Measurements from ENCODE around the gene TRPC4.

The TRPC4 gene

DNA sequence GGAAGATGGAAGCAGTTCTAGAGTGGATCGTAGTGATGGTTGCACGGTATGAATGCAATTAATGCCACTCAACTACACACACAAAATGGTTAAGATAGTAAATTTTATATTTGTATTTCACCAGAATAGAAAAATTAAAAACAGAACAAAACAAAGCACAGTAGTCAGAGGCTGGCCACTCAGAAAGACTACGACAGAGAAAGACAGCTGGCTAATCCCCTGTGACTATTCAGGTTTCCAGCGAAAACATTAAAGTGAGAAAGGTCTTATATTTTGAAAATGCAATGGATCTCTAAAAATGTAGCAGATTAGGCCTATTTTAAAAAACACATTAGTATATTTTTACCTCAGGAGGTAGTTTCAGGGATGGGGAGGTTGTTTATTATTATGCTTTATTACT, 139.7 kb downstream of the TRPC4 start:
- DNase-seq (ENCODE audit: low read depth in 2 of 2) = no peak

DNA sequence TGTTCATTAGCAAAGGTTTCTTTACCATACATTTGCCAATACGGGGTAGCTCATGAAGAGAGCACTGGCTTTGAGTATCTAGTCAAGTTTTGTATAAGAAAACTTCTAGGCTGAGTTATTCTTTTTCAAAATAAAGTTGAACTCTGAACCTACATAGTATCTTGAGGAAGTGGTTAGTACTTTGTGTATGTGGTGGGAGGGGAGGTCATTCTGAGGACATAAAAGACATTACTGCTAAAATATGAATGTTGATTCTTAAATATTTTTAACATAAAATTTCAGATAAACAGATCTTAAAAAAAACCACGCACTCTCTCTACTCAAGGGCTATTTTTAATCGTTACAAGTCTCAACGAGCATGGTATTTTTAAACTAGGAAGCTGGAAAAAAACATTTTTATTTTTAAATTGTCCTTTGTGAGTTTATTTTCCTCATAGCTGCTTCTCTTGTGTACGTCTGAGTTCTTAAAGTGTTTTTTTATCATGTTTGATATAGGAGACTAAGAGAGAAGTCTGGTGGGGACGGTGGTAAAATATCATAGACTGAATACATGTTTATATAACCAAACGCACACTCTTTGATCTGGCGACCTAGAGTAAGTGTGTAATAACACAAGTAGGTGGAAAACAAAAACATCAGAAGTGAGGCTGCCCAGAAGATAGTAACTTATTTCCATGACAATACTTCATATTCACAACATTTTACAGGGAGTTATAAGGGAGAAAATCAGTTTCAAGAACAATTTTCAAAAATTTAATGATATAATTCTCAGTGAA, 153.0 kb downstream of the TRPC4 start:
- DNase-seq (ENCODE audit: low read depth in 2 of 2) = no peak

DNA sequence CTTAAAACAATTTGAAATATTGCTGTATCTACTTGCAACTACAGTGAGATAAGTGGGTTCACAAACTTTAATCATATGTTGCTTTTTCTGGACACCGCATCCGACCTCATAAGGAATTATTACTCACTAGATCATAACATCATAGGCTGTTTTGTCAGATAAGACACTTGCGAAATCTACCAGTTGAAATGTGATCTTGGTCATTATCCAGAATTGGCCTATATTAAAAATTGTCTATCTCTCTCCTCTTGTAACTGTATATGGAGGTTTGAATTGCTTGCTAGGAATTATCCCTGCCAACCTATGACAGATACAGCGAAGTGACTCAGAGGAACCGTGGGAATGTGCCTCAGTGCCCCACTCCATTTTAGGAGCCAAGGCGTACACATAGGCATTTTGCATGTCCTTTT, 154.0 kb downstream of the TRPC4 start:
- DNase-seq (ENCODE audit: low read depth in 2 of 2) = no peak

DNA sequence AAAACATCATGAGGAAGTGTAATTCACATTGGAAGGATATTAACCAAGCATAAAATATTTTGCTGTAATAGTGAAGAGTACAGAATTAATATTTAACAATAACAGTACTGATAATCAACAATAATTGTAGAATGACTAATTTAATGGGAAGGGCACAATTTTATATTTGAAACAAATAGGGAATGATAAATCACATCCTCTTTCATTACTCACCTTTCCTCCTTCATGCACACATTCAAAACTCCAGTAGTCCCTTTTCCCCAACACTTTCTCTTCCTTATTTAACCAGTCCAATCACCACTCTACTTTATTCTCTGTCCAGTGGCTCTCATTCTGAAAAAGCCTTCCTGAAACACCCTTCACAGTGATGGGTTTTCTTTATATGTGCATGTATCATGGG, 160.3 kb downstream of the TRPC4 start:
- no peak for DNase-seq (ENCODE audit: low read depth in 2 of 2)

DNA sequence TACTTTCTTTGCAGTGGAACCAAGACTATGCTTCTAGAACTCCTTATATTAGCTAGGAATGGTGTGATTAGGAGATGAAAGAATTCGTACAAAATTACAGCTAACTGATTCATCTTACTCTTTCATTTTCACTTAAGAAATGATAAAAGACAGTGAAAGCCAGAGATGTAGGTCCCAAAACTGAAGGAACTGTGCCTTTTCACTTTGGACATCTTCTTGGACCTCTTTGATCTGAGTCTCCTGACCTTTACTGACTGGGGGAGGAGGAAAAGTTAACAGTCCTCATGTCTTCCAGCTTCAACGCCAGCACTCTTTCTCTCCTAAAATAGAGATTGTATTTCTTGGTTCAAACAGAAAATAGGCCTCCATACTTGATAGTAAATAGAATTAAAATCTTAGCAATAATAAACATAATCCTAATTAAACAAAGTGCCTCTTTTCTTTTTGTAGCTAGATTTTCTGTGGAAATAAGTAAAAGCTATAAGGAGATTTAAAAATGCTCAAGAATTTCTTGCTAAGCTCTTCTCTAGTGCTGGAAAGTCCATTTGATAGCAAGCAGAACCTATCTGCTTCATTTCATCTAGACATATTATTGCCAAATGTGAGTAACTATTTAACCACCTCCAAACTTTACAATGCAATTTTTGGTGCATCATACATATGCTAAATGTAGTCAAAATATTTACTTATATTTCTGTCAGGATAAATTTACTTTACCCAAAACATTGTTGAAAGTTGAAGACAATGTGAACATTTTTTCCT, 161.7 kb downstream of the TRPC4 start:
- DNase-seq (ENCODE audit: low read depth in 2 of 2) = no peak

DNA sequence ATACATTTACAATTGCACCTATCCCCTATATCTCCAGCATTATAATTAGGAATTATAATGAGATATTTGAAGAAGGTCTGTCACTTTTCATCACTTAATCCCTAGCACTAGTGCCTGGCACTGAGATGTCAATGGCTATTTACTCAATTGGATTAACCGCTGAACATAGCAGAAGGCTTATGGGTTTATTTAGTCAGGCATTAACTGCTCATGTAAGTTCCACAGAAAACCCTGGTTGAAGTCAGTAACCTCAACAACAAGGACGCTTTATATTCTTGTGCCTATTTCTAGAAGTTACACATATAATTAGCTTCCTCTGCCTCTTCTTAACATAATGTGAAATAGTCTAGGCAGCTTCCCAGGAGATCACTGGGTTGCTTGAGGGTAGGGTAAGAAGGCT, 163.5 kb downstream of the TRPC4 start:
- no peak for DNase-seq (ENCODE audit: low read depth in 2 of 2)

DNA sequence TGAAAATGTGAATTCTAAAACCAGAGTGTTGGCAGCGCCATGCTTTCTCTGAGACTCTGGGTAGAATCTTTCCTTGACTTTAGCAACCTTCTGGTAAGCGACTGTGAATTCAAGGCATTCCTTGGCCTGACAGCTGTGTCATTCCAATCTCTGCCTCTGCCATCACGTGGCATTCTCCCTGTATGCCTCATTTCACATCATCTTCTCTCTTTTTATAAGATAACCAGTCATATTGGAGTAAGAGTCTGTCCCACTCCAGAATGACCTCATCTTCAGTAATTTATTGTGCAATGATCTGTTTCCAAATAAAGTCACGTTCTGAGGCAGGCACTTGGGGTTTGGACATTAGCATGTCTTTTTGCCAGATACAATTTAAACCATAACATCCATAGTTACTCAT, 167.6 kb downstream of the TRPC4 start:
- DNase-seq (ENCODE audit: low read depth in 2 of 2) = no peak

DNA sequence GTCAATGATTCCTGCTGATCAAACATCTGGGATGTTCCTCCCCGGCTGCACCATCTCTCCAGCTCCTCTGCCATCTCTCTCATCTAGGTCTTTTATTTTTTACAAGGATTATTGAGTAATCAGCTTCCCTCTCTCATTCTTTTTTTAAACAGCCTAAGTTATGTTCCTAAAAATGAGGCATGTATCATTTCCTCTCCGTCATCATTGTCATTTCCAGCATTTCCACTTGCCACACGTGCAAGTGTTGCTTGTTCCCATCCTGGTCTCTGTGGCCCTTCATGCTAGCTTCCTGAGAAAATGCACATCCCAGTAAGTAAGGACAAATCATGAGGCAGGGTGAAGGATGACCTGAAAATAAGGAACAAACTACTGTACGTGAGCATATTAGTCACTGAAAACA, 168.3 kb downstream of the TRPC4 start:
- no peak for DNase-seq (ENCODE audit: low read depth in 2 of 2)

DNA sequence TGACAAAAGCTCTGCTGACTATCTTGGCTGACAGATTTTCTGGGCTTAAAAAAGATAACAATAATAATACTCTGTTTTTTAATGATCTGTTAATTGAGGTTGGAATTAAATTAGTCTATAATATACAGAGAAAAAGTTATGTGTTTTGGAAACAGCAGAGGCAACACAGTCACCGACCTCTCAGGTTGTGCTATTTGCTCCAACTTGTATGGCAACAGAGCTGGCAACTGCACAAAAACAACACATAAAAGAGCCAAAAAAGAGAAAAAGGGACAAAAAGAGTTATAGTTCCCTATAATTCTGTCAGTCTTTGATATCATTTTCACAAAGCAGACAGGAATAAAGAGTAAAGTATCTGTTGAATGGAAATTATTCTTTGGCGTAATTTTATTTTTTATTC, 168.7 kb downstream of the TRPC4 start:
- DNase-seq (ENCODE audit: low read depth in 2 of 2) = no peak

DNA sequence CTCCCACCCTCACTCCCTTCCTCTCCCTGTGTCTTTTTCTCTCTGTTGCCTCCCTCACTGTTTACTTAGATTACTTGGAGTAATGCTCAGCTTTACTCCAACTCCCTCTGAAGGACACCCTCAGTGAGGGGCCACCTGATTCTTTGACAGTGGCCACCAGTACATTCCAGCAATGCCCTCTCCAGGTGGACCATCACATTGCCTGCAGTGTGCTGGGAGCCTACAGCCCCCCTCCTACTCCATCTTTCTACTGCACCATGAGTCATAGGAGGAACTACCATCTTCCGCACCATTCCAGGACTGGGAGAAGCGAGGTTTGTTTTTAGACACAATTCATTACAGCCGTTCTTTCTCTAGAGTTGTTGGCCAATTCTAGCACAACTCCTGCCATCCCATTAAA, 174.4 kb downstream of the TRPC4 start:
- DNase-seq (ENCODE audit: low read depth in 2 of 2) = no peak

DNA sequence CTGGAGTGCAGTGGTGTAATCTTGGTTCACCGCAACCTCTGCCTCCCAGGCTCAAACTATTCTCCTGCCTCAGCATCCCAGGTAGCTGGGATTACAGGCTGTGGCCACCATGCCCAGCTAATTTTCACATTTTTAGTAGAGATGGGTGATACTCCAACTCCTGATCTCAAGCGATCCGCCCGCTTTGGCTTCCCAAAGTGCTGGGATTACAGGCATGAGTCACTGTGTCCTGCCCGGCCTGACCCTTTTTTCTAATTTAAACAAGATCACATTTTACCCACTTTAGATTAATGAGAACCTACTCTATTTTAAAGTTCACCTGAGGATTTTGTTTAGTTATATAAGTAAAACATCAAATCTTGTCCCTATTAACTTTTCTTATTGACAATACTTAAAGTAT, 179.2 kb downstream of the TRPC4 start:
- no peak for DNase-seq (ENCODE audit: low read depth in 2 of 2)

DNA sequence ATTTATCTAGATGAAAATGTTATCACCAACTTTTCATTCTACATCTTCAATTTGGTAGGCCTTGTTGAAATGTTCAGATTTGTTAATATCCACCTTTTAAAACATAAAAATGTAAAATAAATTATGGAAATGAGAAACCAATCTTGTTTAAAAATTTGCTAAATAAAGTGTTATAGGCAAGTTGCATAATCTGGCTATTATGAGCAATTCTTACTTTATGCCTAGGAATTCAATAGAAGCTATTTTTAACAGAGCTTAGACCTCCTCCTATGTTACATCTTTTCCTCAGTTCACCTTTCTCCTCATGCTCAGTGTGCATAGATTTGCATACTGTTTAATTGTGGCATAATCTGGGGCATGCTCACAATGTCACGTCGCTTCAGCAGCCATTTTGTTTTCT, 183.1 kb downstream of the TRPC4 start:
- no peak for DNase-seq (ENCODE audit: low read depth in 2 of 2)

DNA sequence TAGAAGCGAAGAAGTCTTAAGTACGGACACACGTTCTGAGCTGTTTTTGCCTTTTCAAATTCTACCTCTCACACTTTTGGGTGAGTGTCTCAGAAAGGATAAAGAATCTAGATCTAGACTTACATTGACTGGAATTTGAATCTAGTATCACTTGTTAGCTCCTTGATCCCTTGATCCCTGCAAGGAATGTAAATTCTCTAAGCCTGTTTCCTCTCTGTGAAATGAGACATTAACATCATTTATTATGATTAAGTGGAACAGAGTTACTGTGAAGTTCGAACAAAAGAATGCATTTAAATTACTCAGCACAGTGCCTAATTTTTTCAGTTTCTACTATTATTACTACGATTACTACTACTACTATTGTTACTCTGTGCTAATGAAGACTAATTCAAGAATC, 184.4 kb downstream of the TRPC4 start:
- DNase-seq (ENCODE audit: low read depth in 2 of 2) = no peak

DNA sequence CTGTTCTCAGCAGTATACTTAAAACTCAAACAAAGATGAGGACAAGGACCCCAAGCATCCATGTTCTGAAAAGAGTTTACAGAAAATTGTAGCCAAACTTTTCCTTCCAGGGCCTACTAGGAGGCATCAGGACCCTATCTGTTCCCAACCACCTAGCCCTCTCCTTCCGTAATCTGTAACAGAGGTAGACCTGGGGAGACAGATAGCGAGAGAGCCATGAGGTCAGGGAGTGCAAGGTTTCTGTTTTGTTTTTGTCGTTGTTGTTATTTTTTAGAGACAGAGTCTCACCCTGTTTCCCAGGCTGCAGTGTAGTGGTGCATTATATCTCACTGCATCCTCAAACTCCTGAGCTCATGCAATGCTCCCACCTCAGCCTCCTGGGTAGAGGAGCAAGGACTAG, 187.1 kb downstream of the TRPC4 start:
- DNase-seq (ENCODE audit: low read depth in 2 of 2) = no peak

DNA sequence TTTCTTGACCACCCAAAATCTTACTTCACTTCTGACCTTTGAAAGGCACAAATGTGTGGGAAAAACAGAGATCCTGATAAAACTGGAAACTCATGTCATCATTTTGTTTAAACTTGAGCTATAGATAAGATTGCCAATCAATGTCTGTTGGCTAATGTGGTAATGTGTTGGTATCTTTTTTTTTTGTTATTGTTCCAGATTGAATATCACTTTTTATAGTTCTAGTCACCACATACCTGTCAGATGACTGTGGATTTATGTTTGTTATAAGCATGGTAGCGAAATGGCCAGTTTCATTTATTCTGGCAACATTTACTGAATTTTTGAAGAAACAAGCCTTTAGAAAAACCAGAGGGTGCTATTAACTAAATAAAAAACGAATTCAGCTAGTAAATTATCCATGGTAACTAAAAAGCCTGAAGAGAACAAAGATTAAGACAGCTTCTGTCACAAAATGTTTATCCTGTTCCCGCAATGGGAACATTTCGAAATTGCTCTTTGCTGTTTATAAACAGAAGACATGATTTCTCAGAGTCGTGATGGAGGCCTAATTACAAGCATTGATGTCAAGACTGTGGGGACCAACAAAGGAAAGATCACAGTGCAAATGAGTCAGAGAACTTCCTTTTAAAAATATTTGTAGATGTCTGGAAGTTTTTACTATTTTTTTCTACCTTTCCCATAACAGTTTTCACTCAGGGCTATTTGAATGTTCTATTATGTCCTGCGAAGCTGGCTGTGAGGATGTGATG, 188.1 kb downstream of the TRPC4 start:
- DNase-seq (ENCODE audit: low read depth in 2 of 2) = no peak

DNA sequence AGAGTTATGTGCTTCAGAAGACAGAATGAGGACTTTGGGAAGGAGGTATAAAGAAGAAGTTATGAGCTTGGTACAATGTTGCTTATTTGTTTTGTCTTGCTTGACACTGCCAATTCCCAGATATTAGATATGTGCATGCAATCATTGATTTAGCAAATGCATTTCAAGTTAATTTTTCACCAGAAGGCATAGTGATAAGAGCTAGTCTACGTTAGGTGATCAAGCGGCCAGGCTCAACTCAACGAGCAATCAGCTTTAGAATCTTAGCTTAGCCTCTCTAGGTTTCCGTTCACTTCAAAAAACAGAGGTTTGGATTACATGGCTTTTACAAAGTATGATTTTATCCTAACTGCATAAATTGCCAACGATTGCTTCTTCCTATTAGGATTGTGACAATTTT, 189.4 kb downstream of the TRPC4 start:
- DNase-seq (ENCODE audit: low read depth in 2 of 2) = no peak

DNA sequence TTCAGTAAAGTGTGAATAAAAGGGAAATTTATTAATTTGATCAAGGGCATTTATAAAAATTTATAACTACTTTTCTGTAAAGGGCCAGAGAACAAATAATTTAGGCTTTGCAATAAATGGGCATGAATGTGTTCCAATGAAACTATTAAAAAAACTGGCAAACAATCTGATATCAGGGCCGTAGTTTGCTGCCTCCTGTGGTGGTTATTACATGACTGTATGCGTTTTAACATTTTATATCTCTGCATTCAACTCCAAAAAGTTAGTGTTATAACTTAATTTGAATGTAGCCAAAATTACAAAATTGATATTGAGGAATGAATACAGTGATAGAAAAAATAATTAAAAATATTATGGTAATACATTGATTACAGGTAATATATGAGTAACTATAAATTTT, 190.5 kb downstream of the TRPC4 start:
- DNase-seq (ENCODE audit: low read depth in 2 of 2) = no peak

DNA sequence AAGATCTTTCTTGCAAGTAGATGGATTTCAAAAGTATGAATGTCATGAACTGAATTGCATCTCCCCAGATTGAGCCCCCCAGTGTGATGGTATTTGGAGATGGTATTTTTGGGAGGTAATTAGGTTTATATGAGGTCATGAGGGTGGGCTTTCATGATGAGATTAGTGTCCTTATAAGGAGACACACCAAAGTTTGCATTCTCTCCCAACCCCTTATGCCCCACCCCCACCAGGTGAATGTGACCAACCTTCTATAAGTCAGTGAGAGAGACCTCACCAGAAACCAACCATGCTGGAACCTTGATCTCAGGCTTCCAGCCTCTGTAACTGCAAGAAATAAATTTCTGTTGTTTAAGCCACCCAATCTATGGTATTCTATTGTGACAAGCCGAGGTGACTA, 199.7 kb downstream of the TRPC4 start:
- no peak for DNase-seq (ENCODE audit: low read depth in 2 of 2)

DNA sequence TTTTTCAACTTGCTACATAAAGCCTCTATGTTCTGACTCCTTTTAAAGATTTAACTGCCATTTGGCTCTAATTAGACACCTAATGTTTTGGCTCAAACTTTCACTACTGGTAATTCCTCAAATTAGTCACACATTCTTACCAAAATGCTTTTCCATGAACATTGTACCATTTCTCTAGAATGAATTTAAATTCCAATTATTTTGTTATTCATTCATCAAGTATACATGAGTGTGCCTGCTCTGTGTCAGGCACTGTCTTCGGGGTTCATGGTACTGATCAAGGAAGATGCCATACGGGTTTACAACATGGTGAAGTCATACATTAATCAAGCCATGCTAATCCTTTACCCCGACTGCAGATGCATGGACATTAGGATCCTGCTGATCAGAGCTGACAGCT, 201.9 kb downstream of the TRPC4 start:
- no peak for DNase-seq (ENCODE audit: low read depth in 2 of 2)

DNA sequence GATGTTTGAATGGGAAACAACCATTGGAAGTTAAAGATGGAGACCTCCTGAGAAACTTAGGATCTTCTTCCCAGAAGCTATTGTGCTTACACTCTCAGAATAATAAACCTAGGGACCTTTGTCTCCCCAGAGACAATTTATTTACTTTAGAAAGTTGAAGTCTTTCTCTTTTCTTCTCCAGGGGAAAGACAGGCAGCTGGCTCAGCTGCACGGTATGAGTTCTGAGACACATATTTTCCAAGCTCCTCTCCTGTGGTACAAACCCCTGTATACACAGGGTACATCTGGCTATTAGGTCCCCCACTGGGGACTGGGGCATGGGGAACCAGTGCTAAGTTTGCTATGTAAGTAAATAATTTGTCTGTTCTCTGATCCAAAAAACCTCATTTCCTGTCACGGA, 203.5 kb downstream of the TRPC4 start:
- no peak for DNase-seq (ENCODE audit: low read depth in 2 of 2)

DNA sequence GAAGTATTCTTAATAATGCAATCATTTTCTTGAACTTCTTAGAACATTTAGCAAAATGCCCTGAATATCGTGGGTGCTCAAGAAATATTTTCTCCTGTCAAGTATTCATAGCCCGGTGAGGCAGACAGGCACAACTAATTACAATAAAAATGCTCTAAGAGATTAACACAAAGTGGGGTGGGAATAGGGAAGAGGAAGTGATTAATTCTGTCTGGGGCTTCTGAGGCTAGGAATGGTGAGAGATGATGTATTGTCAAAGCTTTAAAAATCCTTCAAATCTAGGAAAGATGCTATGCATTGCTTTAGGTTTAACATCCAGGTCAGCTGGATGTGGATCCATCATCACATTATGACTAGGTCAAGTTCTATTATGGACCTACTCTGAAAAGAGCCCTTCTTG, 204.2 kb downstream of the TRPC4 start:
- DNase-seq (ENCODE audit: low read depth in 2 of 2) = no peak

DNA sequence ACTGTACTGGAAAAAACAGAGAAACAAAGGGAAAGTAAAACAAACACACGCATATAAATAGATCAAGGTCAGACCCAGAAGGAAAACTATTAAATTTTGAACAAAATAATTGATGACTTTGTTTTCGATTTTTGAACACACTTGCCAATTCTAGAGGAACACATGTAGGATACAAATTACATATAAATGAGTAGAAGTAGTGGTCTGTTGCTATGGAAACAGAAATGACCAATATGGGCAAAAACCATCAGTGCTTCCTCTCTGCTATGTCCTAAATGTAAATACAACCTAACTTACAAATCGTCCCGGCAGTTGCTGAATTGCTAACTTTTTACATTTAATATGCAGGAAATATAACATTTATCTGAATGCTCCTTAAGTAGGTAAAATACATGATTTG, 205.8 kb downstream of the TRPC4 start:
- DNase-seq (ENCODE audit: low read depth in 2 of 2) = no peak

DNA sequence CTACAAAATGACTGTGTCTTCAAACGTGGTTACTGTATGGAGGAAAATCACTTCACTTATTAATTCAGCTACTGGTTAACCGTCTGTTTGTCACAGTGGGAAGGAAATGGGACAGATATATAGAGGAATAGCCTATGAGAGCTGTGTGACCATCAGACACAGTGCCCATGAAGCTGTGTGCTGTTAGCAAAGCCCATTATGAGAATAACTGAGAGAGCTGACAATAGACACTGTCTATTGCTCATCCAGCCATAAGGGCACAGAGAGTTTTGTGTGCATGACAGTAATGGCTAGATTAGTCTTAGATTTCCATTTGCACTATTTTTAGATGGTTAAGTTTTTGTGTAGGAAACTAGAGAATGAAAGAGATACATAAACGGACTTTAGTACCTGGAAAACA, 206.9 kb downstream of the TRPC4 start:
- DNase-seq (ENCODE audit: low read depth in 2 of 2) = no peak

Data from activated CD8-positive, alpha-beta memory T cell treated with anti-CD3 and anti-CD28 coated beads for 4 hours (primary cell).